GM21723 (cell line): ENCODE results near the gene SYNE2.
"Not testable (repeated sequence)": the region's sequence is repeated elsewhere in the genome, so short reads cannot be mapped to it uniquely, and the experiment has no call there.

Experiments used
- ATAC-seq: cut with Tn5 transposase; IDR thresholded peaks from one replicate; pipeline ENCODE4 v1.9.1; 2021; ENCODE audit warnings: mild to moderate bottlenecking, moderate library complexity; ENCODE audit not compliant: unreplicated experiment

SYNE2 gene

DNA sequence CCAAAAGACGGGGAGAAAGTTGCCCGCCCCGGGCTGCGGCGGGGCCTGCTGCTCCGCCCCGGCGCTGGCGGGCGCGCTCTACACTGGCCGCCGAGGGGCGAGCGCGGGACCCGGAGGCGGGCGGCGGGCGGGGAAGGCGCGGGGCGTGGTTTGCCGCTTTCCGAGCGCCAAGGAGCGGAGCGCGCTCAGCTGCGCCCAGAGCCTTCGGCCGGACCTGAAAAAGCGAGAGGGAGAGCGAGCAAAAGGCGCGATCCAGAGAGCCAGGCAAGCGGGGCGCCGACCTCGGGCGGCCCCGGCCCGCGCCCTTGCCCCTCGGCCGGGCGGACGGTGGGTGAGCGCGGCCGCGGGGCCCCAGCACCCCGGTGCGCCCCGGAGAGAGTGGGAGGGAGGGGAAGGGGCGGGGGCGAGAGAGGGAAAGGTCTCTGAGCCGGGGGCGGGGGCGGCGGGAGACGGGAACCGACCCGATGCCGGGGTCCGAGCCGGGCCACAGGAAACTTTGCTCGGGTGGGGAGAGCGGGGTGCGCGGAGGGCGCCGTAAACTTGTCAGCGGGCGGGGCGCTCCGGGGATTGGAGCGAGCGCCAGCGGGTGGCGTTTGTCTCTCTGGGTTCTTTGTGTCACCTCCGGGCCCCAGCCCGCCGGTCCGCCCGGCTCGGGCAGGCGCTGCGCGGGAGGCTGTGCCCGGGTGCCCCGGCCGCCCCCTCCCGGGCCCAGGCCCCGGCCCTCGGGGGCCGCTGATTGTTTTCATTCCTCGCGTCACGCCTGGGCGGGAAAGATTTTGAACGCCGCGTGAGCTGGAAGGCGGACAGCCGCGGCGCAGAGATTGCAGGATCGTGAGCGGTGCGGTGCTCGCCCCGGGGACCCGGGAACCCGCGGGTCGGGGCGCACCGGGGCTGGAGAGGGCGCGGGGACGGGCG is at the start of gene SYNE2:
SYNE2 (plus strand) TSS at position 188 of the 915 bp plus-strand sequence. CDS start 56,145 bp downstream, outside the sequence.
- ATAC-seq, result peak; percentile 78

- not testable (repeated sequence) for ATAC-seq
Observed at GRCh38 chr14:63803221-63803791, 49.5 kb upstream of the SYNE2 start.

DNA sequence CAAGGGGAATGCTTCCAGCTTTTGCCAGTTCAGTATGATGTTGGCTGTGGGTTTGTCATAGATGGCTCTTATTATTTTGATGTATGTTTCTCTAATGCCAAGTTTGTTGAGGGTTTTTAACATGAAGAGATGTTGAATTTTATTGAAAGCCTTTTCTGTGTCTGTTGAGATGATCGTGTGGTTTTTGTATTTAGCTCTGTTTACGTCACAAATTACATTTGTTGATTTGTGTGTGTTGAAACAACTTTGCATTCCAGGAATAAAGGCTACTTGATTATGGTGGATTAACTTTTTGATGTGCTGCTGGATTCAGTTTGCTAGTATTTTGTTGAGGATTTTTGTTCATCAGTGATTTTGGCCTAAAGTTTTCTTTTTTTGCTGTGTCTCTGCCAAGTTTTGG is 46.7 kb upstream of the SYNE2 start:
- not testable (repeated sequence) for ATAC-seq

GRCh38 chr14:63811692-63812091 is 41.1 kb upstream of the SYNE2 start:
- ATAC-seq, result not testable (repeated sequence)

DNA sequence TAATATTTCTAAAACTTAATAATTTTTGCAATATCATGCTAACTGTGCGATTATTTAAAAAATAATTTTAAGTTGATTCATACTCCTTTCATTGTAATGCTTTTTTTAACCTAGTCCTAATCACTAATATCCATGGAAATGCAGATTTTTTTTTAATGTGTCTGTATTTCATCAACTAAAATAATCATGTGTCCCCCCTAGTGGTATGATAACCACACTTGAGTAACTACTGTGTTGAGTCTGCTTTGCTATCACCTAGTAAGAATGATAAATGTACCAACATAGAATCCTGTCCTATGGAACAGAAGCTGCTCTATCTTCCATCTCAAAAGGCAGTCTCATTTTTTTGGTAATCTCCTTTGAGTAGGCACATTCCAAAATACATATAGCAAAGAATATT is 19.1 kb upstream of the SYNE2 start:
- no peak for ATAC-seq

GRCh38 chr14:63840981-63841380 is 11.8 kb upstream of the SYNE2 start:
- ATAC-seq, result no peak

DNA sequence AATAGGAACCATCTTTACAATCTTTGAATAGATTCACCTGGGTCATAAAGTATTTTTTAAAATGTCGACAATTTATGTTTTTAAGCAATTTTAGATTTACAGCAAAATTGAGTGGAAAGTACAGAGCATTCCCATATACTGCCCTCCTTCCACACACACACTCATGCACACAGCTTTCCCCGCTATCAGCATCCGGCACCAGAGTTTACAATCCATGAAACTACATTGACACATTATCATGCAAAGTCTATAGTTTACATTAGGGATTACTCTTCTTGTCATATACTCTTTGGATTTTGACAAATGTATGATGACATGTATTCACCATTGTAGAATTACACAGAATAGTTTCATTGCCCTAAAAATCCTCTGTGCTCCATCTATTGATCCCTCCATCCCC is 9.0 kb upstream of the SYNE2 start:
- no peak for ATAC-seq

GRCh38 chr14:63848890-63849289 is 3.9 kb upstream of the SYNE2 start:
- ATAC-seq, result no peak

DNA sequence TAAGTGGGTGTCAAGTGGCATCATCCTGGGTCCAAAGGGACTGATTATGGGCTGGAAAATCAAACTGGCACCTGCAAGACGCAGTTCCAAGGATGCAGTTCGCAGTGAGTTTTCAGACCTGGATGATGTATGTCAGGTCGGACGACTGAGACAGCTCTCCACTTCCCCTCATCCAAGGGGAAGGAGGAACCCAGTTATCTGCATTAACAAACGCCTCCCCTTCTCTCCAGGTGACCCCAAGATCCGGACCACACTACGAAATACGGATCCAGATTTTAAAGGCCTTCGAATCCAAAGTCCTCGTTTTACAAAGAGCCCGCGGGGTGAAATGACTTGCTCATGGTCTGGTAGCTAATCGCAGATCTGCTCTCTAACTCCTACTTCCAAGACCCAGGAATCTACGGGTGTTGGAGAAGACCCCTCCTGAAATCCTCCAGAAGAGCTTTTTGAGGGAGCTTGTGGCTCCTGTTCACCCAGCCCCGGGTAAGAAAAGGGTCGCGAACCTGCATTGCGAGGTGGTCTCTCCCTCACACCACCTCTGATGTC is 460 bp upstream of the SYNE2 start:
- peak; percentile 2 for ATAC-seq

- peak; percentile 40 for ATAC-seq
Observed at GRCh38 chr14:63853831-63854293, 1.1 kb downstream of the SYNE2 start.

DNA sequence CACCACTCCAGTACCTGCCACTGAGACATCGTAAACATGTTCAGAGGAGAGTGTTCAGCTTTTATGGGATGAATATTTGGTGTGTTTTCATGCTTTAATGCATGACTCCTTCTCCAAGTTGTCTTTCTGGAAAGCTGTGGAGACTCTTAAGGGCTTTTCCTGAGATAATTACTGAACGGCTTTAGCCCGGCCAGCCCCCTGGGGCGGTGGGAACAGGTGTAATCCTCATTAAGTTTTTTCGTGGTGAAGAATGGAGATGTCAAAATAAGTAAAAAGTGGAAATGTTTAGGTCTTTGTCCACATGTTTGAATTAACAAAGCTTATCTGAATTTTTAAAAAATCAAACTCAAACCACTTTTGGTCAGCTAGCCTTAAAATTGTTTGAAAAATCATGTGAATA is 1.5 kb downstream of the SYNE2 start:
- ATAC-seq, result no peak

DNA sequence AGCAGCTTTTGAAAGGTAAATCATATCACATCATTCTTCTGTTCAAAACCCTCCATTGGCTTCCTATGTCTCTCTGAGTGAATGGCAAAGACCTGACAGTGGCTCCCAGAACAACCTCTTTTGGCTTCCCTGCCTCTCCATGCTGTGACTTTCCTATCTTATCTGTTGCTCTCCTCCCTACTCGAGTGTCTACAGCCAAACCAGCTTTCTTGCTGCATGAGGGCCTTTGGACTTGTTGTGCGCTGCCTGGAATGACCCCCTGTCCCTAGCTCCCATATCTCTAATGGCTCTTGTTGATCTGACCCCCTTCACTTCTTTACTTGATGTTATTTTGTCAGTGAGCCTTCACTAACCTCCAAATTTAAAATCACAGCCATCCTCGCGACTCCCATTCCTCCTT is 2.5 kb downstream of the SYNE2 start:
- no peak for ATAC-seq

DNA sequence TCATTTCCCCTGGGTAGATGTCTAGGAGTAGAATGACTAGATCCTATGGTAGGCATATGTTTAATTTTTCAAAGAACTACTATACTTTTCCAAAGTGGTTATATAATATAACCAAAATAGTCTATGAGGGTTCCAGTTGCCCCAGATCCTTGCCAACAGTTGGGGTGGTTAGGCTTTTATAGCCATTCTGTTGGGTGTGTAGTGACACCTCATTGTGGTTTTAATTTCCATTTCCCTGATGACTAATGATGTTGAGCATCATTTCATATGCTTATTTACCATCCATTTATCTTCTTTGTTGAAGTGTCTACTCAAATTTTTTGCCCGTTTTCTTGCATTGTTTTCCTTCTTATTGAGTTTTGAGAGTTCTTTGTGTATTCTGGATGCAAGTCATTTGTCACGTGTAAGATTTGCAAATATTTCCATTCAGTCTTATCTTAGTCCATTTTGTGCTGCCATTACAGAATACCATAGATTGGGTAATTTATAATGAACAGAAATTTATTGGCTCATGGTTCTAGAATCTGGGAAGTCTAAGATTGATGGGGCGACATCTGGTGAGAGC is 4.7 kb downstream of the SYNE2 start:
- ATAC-seq, result no peak

- no peak for ATAC-seq
Observed at GRCh38 chr14:63860146-63860545, 7.3 kb downstream of the SYNE2 start.

- no peak for ATAC-seq
Observed at GRCh38 chr14:63862163-63862562, 9.4 kb downstream of the SYNE2 start.

DNA sequence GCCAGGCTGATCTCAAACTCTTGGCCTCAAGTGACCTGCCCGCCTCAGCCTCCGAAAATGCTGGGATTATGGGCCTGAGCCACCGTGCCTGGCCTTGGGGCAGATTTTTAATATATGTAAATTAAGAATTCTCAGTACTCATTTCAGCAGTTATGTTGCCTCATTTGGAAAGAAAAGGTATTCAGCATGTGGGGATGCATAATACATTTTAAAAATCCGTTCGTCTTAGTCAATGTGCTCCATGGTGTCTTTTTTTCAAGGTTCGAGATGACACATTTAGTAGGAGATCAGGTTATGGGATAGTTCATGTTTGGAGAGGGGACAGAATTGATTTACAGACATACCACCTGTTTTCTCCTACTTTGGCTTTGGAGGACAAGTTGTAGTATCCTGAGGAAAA is 10.2 kb downstream of the SYNE2 start:
- ATAC-seq, result no peak

GRCh38 chr14:63864775-63865174 is 12.0 kb downstream of the SYNE2 start:
- ATAC-seq, result peak; percentile 36

DNA sequence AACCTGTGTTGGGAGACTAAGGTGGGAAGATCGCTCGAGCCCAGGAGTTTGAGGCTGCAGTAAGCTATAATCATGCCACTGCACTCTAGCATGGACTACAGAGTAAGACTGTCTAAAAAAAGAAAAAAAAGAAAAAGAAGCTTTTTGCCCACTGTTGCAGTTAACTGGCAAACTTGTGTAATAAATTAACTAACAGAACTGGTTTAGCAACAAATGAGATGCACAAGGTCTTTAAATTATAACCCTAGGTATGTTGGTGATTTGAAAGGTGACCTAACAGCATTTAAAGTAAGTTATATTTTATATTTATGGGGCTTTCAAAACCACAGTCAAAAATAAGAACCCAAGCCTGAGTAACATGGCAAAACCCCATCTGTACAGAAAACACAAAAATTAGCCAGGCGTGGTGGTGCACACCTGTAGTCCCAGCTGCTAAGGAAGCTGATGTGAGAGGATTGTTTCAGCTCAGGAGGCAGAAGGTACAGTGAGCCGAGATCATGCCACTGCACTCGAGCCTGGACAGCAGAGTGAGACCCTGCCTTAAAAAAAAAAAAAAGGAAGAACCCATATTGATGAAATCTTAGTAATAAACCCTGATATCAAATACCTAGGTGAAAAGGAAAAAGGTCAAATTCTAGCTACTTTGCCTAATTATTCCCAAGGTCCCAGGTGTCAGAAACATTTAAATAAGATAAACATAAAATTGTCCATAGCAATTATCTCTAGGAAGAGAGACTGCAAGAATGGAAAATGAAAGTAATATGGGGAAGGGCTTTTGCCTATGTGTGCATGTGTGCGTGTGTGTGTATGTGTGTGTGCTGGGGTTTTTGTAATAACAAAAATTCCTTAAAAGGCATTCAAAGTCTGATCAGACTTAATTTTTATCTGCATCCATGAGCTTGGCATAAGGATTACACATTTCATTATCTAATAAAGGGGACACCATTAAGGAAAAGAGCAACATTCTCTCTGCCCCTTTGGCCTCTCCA is 15.4 kb downstream of the SYNE2 start:
- no peak for ATAC-seq

GRCh38 chr14:63869940-63870752 is 17.3 kb downstream of the SYNE2 start:
- peak; percentile 45 for ATAC-seq

DNA sequence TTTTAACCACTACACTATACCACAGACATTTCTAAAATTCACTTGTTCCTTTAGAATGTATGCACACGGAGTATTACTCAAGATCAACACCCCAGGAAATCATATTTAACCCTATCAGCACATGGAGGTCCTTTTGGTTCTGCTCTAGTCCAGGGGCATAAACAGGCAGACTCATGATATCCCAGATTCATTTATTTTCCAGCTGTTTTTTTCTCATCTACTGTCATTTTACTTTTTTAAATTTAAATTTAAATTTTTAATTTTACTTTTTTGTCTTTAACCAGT is 17.9 kb downstream of the SYNE2 start:
- ATAC-seq, result not testable (repeated sequence)
